Activated naive CD8-positive, alpha-beta T cell treated with anti-CD3 and anti-CD28 coated beads, Interleukin-2, amount 10 ng/mL, durations not matched to agents 7 days and 5 days (primary cell): Measurements from ENCODE around the gene PTPRH. TPM values are rescaled to one million over a fixed set of nuclear protein-coding genes. Genes with fewer than 3 reads are reported as not detected.

ENCODE experiments used
- ATAC-seq: fragments of 150-1000 bp; cut with Tn5 transposase; one replicate; pipeline ENCODE4 v1.10.0; 2021; ENCODE audit warnings: low read depth, moderate library complexity
- POLR2A ChIA-PET: fragments of 350-600 bp; sonication (Branson Sonifier 250); formaldehyde crosslinking; loops from one replicate; lab custom pipeline; 2021; ENCODE audit warnings: antibody characterized with exemption; lab: Charles Lee
- DNase-seq: peaks from one replicate; pipeline ENCODE4 v3.0.0; 2021
- H3K27ac Mint-ChIP-seq: one replicate; pipeline ENCODE4 v1.8.0; 2022; ENCODE audit warnings: mild to moderate bottlenecking, mixed read lengths
- H3K27me3 Mint-ChIP-seq: one replicate; pipeline ENCODE4 v1.8.0; 2022; ENCODE audit warnings: mild to moderate bottlenecking, moderate library complexity, mixed read lengths
- H3K36me3 Mint-ChIP-seq: one replicate; pipeline ENCODE4 v1.8.0; 2021; ENCODE audit warnings: mild to moderate bottlenecking, mixed read lengths
- H3K4me1 Mint-ChIP-seq: one replicate; pipeline ENCODE4 v1.8.0; 2021; ENCODE audit warnings: mixed read lengths
- H3K4me3 Mint-ChIP-seq: one replicate; pipeline ENCODE4 v1.8.0; 2022; ENCODE audit warnings: mild to moderate bottlenecking, moderate library complexity, mixed read lengths
- H3K9me3 Mint-ChIP-seq: one replicate; pipeline ENCODE4 v1.8.0; 2021; ENCODE audit warnings: mixed read lengths
- microRNA-seq: library from miRNA; unstranded; fragments of <30 nt; microRNA quantifications from one replicate; pipeline ENCODE4 v1.2.0, GENCODE V29; 2022
- total RNA-seq, 2 experiments: library from RNA; stranded (reverse); gene quantifications; one replicate each; pipeline ENCODE4 v1.2.3, GENCODE V29; 2021

The PTPRH gene
- total RNA-seq, 2 experiments from 2014 or later: not detected

DNA sequence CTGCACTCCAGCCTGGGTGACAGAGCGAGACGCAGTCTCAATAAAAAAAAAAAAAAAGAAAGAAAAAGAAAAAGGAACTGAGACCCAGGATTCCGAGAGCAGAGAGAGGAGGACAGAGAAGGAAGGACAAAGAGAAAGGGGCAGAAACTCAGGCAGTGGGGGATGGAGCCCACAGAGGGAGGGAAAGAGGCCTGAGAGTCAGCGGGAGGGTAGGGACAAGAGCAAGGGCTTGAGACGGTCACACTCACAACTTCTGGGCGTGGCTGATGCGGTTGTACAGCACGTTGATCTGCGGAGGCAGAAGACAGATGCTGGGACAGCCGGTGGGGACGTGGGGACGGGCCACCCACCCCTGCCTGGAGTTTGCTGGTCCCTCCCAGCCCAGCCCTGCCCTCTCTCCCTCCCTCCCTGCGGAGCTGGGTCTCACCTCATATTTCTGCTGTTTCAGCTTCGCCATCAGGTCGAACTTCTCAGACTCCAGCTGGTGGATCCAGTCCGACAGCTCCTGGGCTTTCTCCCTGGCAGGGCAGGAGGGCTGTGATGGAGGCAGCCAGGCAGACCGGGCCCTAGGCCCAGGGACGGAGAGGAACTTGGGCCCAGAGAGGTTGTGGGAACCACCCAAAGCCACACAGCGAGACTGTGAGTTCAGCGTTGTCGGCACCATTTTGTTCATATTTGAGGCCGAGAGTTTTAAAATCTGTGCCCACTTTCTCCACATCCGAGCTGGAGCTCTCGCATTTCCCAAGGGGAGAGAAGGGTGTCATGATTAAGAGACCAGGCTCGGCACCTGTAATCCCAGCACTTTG, 75.5 kb downstream of the PTPRH start:
- Mint-ChIP-seq H3K27ac (no peak overlapping the region), H3K4me1 (peaks cover 2% of the 10 kb centered on the region), H3K27me3 (peaks cover 36% of the 10 kb centered on the region), H3K4me3 (no peak overlapping the region), H3K9me3 (no peaks in the 10 kb centered on the region), H3K36me3 (no peaks in the 10 kb centered on the region)
- POLR2A ChIA-PET: no interaction called here
- DNase-seq (no peak), ATAC-seq (no peak)

DNA sequence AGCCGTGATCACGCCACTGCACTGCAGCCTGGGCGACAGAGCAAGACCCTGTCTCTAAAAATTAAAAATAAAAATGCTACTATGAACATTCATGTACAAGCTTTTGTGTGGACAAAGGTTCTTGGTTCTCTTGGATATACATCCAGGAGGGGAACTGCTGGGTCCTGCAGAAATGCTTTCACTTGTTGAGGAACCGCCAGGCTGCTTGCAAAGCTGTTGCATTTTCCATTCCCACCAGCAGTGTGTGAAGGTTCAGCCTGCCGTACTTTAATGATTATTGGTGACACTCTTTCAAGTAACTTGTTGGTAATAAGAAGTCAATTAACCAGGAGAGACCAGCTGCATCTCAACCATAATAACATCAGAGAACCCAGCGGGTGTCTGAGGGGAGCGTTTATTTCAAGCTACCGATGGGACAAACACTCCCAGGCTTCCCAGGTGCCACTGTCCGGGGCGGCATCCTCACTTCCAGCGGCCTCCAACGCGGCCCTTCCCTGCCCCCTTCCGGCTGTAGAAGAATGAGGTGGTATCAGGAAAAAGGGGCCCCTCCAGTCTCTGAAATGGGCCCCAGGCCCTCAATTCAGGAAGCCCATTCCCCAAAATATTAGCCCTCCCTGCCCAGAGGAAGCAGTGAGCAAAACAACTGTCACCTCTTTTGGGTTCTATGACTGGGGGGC, 76.7 kb downstream of the PTPRH start:
- POLR2A ChIA-PET: no interaction called here
- peaks cover 30% of the 10 kb centered on the region for H3K27me3 Mint-ChIP-seq
- DNase-seq (no peak), ATAC-seq (no peak)
- no peaks in the 10 kb centered on the region for H3K9me3 Mint-ChIP-seq
- H3K36me3 Mint-ChIP-seq: no peaks in the 10 kb centered on the region
- no peak overlapping the region for H3K27ac Mint-ChIP-seq
- peaks cover 2% of the 10 kb centered on the region for H3K4me1 Mint-ChIP-seq
- no peak overlapping the region for H3K4me3 Mint-ChIP-seq

GRCh38 chr19:55131421-55131820, 77.9 kb downstream of the PTPRH start:
- POLR2A ChIA-PET: no interaction called here
- peaks cover 33% of the 10 kb centered on the region for H3K27me3 Mint-ChIP-seq
- ATAC-seq: no peak

More at GRCh38 chr19:55131421-55131820, 77.9 kb downstream of the PTPRH start:
- peaks cover 2% of the 10 kb centered on the region for H3K4me1 Mint-ChIP-seq
- H3K4me3 Mint-ChIP-seq: no peak overlapping the region
- H3K9me3 Mint-ChIP-seq: no peaks in the 10 kb centered on the region
- no peak overlapping the region for H3K27ac Mint-ChIP-seq
- no peak for DNase-seq
- no peaks in the 10 kb centered on the region for H3K36me3 Mint-ChIP-seq

Small RNAs within 50 kb of the gene (microRNA-seq; reads per million reads assigned to microRNA genes)
- gene MIR6802 (4.2 reads per million), gene MIR6803 (11.9 reads per million, percentile 17 among the genes with 10 or more reads in this experiment), gene MIR6804 (not detected)

Other genes with a start within 250 kb of the PTPRH start
- 10 to 100 TPM; 39.3 to 47.7 TPM for gene NLRP2, start 243.1 kb downstream of the PTPRH start, total RNA-seq
- under 1 TPM in 1 of 2 experiments, not detected in 1; 0.25 TPM for gene GP6, start 171.2 kb downstream of the PTPRH start, total RNA-seq
- 10 to 100 TPM; 25.9 to 28.6 TPM for gene RDH13, start 146.4 kb downstream of the PTPRH start, total RNA-seq
- 1 to 10 TPM; 5.1 to 7.6 TPM for gene EPS8L1, start 133.6 kb downstream of the PTPRH start, total RNA-seq
- 100 to 1,000 TPM; 147 to 157 TPM for gene PPP1R12C, start 91.9 kb downstream of the PTPRH start, total RNA-seq
- not detected for gene TNNT1, start 60.3 kb downstream of the PTPRH start, total RNA-seq
- gene TNNI3, start 51.8 kb downstream of the PTPRH start, total RNA-seq: not detected
- under 1 TPM in 1 of 2 experiments, not detected in 1; 0.65 TPM for gene DNAAF3, start 42.9 kb downstream of the PTPRH start, total RNA-seq
- under 1 TPM in 1 of 2 experiments, not detected in 1; 0.39 TPM for gene SYT5, start 29.2 kb downstream of the PTPRH start, total RNA-seq
- 10 to 100 TPM; 18.8 to 19.4 TPM for gene TMEM86B, start 19.3 kb upstream of the PTPRH start, total RNA-seq
- gene PPP6R1, start 49.5 kb upstream of the PTPRH start, total RNA-seq: 100 to 1,000 TPM; 211 to 226 TPM
- gene HSPBP1, start 70.6 kb upstream of the PTPRH start, total RNA-seq: 10 to 100 TPM; 19.5 to 20.3 TPM
- 1 to 10 TPM; 9.0 TPM for gene BRSK1, start 74.5 kb upstream of the PTPRH start, total RNA-seq
- gene TMEM150B, start 115.8 kb upstream of the PTPRH start, total RNA-seq: 1 to 10 TPM in 1 of 2 experiments, under 1 TPM in 1; 0.51 to 1.1 TPM
- gene KMT5C, start 130.4 kb upstream of the PTPRH start, total RNA-seq: 10 to 100 TPM; 26.4 to 28.5 TPM
- gene COX6B2, start 145.2 kb upstream of the PTPRH start, total RNA-seq: under 1 TPM in 1 of 2 experiments, not detected in 1; 0.55 TPM
- not detected for gene GARIN5B, start 153.8 kb upstream of the PTPRH start, total RNA-seq
- under 1 TPM; 0.53 to 0.60 TPM for gene IL11, start 161.0 kb upstream of the PTPRH start, total RNA-seq
- not detected for gene TMEM190, start 167.3 kb upstream of the PTPRH start, total RNA-seq
- gene TMEM238, start 174.8 kb upstream of the PTPRH start, total RNA-seq: 10 to 100 TPM; 17.0 to 19.8 TPM
- gene RPL28, start 176.4 kb upstream of the PTPRH start, total RNA-seq: 1,000 to 10,000 TPM; 3,030 to 3,043 TPM
- gene UBE2S, start 198.3 kb upstream of the PTPRH start, total RNA-seq: 100 to 1,000 TPM; 184 to 203 TPM
- gene SHISA7, start 233.8 kb upstream of the PTPRH start, total RNA-seq: not detected